Left lung (tissue), 10 donors: ENCODE results near the gene ZMYND8. TPM values are rescaled to one million over a fixed set of nuclear protein-coding genes. Genes with fewer than 3 reads are reported as not detected.
"Not testable (repeated sequence)": the region's sequence is repeated elsewhere in the genome, so short reads cannot be mapped to it uniquely, and the experiment has no call there.

Source experiments
- ATAC-seq: fragments of 200-7000 bp; cut with Tn5 transposase; one replicate; pipeline ENCODE4 v1.9.1; 2020; ENCODE audit warnings: moderate library complexity
- DNase-seq, 4 donors: peaks; one replicate each; pipeline ENCODE4 v3.0.0-alpha.2; 2013 to 2020
- H3K27ac ChIP-seq, 2 donors: fragments of 200-600 bp; sonication (generic) in 1 of 2; one replicate each; pipeline versions ENCODE4 v1.5.0 to v1.8.0; 2020 to 2021
- H3K27me3 ChIP-seq, 2 donors: fragments of 200-600 bp; sonication (generic) in 1 of 2; one replicate each; pipeline versions ENCODE4 v1.5.0 to v1.8.0; 2020 to 2021
- H3K36me3 ChIP-seq, 2 donors: fragments of 200-600 bp; sonication (generic) in 1 of 2; one replicate each; pipeline versions ENCODE4 v1.5.0 to v1.8.0; 2020 to 2021
- H3K4me1 ChIP-seq, 2 donors: fragments of 200-600 bp; one replicate each; pipeline ENCODE4 v1.8.0; 2021
- H3K4me3 ChIP-seq, 2 donors: fragments of 200-600 bp; sonication (generic) in 1 of 2; one replicate each; pipeline versions ENCODE4 v1.5.0 to v1.8.0; 2020 to 2021; ENCODE audit warnings: mild to moderate bottlenecking in 1 of 2
- H3K9me3 ChIP-seq, 2 donors: fragments of 200-600 bp; sonication (generic) in 1 of 2; one replicate each; pipeline versions ENCODE4 v1.5.0 to v1.8.0; 2020 to 2021
- CTCF ChIP-seq, 2 donors: fragments of 200-600 bp; sonication (generic) in 1 of 2; IDR thresholded peaks; one replicate each; pipeline versions ENCODE4 v1.5.0 to v1.8.0; 2021; ENCODE audit warnings: antibody characterized with exemption in 2 of 2
- intact Hi-C, 2 donors: fragments of 100-400 bp; cut with DNase I; formaldehyde crosslinking; loops; one replicate each; pipeline versions ENCODE4 v1.11.2 to v1.14.2; 2022
- polyA plus RNA-seq, 6 donors: library from polyadenylated mRNA; unstranded; fragments of 120-200 nt; gene quantifications; one replicate each; pipeline ENCODE4 v1.2.1, GENCODE V29; 2013; ENCODE audit not compliant: insufficient read length in 6 of 6
- total RNA-seq, 2 donors: library from RNA; stranded (reverse); fragmentation: NEBNext Ultra II Directional; extraction: Animal tissue kit (Norgen Biotek cat#: 25700); gene quantifications; one replicate each; pipeline ENCODE4 v1.2.1, GENCODE V29; 2021
- donor health status: DM: no; HTN: yes; CAD: no.
- donor health status: DM: no; HTN: no; CAD: no.

The ZMYND8 gene
- total and polyA plus RNA-seq, 8 donors = 38.9 to 50.8 (median 42.4) TPM

GRCh38 chr20:47377122-47377722 is 20.7 kb upstream of the ZMYND8 start:
- Histone ChIP-seq H3K4me3 (no peak overlapping the region), H3K27ac (no peak overlapping the region), H3K27me3 (no peaks in the 10 kb centered on the region), H3K36me3 (no peaks in the 10 kb centered on the region), H3K9me3 (no peaks in the 10 kb centered on the region), H3K4me1 (peaks cover 0 to 3% of the 10 kb centered on the region in 2 donors)
- TF ChIP-seq CTCF (IDR thresholded peaks at IDR 0.05) = no peak
- DNase-seq (no peak), ATAC-seq (no peak)
- intact Hi-C loops = loop anchor here in 1 of 2 donors (10.0 kb wide), 1 partner anchor 62 kb away; no protein-coding TSS in a partner anchor

- not testable (repeated sequence) for DNase-seq, H3K4me3 ChIP-seq, H3K27ac ChIP-seq, H3K4me1 ChIP-seq, H3K9me3 ChIP-seq, H3K27me3 ChIP-seq, ATAC-seq, H3K36me3 ChIP-seq
- intact Hi-C loops = loop anchor here in 1 of 2 donors (10.0 kb wide), 1 partner anchor 61 kb away; no protein-coding TSS in a partner anchor
Observed at GRCh38 chr20:47376096-47376643, 19.7 kb upstream of the ZMYND8 start.

GRCh38 chr20:47374121-47374520 is 17.6 kb upstream of the ZMYND8 start:
- H3K36me3 ChIP-seq, H3K4me3 ChIP-seq, DNase-seq, H3K27me3 ChIP-seq, H3K4me1 ChIP-seq, H3K27ac ChIP-seq, H3K9me3 ChIP-seq, ATAC-seq: not testable (repeated sequence)
- intact Hi-C loops = loop anchor here in 1 of 2 donors (10.0 kb wide), 1 partner anchor 59 kb away; no protein-coding TSS in a partner anchor

GRCh38 chr20:47373206-47373733 is 16.8 kb upstream of the ZMYND8 start:
- Histone ChIP-seq H3K27me3 (no peaks in the 10 kb centered on the region), H3K36me3 (no peaks in the 10 kb centered on the region), H3K9me3 (no peaks in the 10 kb centered on the region), H3K4me3 (no peak overlapping the region), H3K4me1 (no peaks in the 10 kb centered on the region), H3K27ac (no peak overlapping the region)
- intact Hi-C loops = loop anchor here in 1 of 2 donors (10.0 kb wide), 1 partner anchor 58 kb away; no protein-coding TSS in a partner anchor
- no peak for TF ChIP-seq CTCF (IDR thresholded peaks at IDR 0.05)
- DNase-seq (no peak), ATAC-seq (no peak)

GRCh38 chr20:47370850-47371782 is 14.6 kb upstream of the ZMYND8 start:
- no peaks in the 10 kb centered on the region for H3K9me3 ChIP-seq
- H3K4me3 ChIP-seq = no peak overlapping the region
- H3K36me3 ChIP-seq = no peaks in the 10 kb centered on the region
- DNase-seq (no peak), ATAC-seq (no peak)
- no peak for TF ChIP-seq CTCF (IDR thresholded peaks at IDR 0.05)
- no peaks in the 10 kb centered on the region for H3K4me1 ChIP-seq
- H3K27me3 ChIP-seq = no peaks in the 10 kb centered on the region
- H3K27ac ChIP-seq = no peak overlapping the region
- intact Hi-C loops = loop anchor here in 1 of 2 donors (10.0 kb wide), 1 partner anchor 56 kb away; no protein-coding TSS in a partner anchor
